Activated CD8-positive, alpha-beta memory T cell treated with anti-CD3 and anti-CD28 coated beads, Interleukin-2, amount 10 ng/mL, durations not matched to agents 7 days and 5 days (primary cell): Measurements from ENCODE around the gene MICALL2. TPM values are rescaled to one million over a fixed set of nuclear protein-coding genes. Genes with fewer than 3 reads are reported as not detected.

Source experiments
- ATAC-seq: fragments of 150-1000 bp; cut with Tn5 transposase; one replicate; pipeline ENCODE4 v1.10.0; 2021; ENCODE audit warnings: moderate library complexity
- CTCF ChIA-PET: fragments of 350-600 bp; sonication (Branson Sonifier 250); formaldehyde crosslinking; loops from one replicate; lab custom pipeline; 2021; ENCODE audit warnings: antibody characterized with exemption; lab: Charles Lee
- DNase-seq: peaks from one replicate; pipeline ENCODE4 v3.0.0-alpha.2; 2020
- H3K27ac Mint-ChIP-seq: one replicate; pipeline ENCODE4 v1.8.0; 2021; ENCODE audit warnings: mild to moderate bottlenecking, mixed read lengths
- H3K27me3 Mint-ChIP-seq: one replicate; pipeline ENCODE4 v1.8.0; 2021; ENCODE audit warnings: mixed read lengths
- H3K36me3 Mint-ChIP-seq: one replicate; pipeline ENCODE4 v1.8.0; 2021; ENCODE audit warnings: mild to moderate bottlenecking, mixed read lengths
- H3K4me1 Mint-ChIP-seq: one replicate; pipeline ENCODE4 v1.8.0; 2021; ENCODE audit warnings: mixed read lengths
- H3K4me3 Mint-ChIP-seq: one replicate; pipeline ENCODE4 v1.8.0; 2021; ENCODE audit warnings: mild to moderate bottlenecking, moderate library complexity, mixed read lengths
- H3K9me3 Mint-ChIP-seq: one replicate; pipeline ENCODE4 v1.8.0; 2022; ENCODE audit warnings: low read depth, mixed read lengths
- total RNA-seq, 2 experiments: library from RNA; stranded (reverse); gene quantifications; one replicate each; pipeline ENCODE4 v1.2.3, GENCODE V29; 2021

The MICALL2 gene
- total RNA-seq, 2 experiments from 2014 or later: 2.1 to 2.2 TPM

- peaks cover 3% of the 10 kb centered on the region for H3K9me3 Mint-ChIP-seq
- no peak for DNase-seq
- no peaks in the 10 kb centered on the region for H3K27me3 Mint-ChIP-seq
- H3K4me3 Mint-ChIP-seq: no peak overlapping the region
- H3K4me1 Mint-ChIP-seq: no peaks in the 10 kb centered on the region
- H3K36me3 Mint-ChIP-seq: no peaks in the 10 kb centered on the region
- CTCF ChIA-PET: no interaction called here
- H3K27ac Mint-ChIP-seq: no peak overlapping the region
- ATAC-seq: no peak
Observed at GRCh38 chr7:1438208-1438607, 21.1 kb downstream of the MICALL2 start.

GRCh38 chr7:1437155-1437880, 22.0 kb downstream of the MICALL2 start:
- Mint-ChIP-seq H3K9me3 (peaks cover 3% of the 10 kb centered on the region), H3K27me3 (peaks cover 1% of the 10 kb centered on the region), H3K27ac (no peak overlapping the region), H3K4me1 (peaks cover 2% of the 10 kb centered on the region), H3K4me3 (no peak overlapping the region), H3K36me3 (no peaks in the 10 kb centered on the region)
- DNase-seq: no peak
- CTCF ChIA-PET: interaction anchor here (0.6 kb wide), 1 partner anchor 120 kb away, joined by 3 read pairs; no protein-coding TSS in a partner anchor
- ATAC-seq: no peak

DNA sequence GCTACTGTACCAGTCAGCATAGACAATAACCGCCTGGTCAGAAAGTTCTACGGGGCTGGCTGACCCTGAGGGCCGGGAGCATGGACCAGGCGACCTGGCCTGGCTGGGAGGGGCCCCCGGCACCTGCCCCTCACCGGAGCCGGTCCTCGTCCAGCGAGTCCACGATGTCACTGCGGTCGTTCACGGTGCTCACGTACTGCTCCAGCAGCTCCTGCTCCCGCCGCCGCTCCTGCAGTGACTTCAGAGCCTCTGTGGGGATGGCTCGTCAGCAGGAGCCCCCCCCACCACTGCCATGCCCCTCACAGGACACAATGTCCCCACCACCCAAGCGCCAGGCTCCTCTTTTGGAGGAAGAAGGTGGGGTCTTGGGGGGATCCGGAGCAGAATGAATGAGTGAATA, 22.7 kb downstream of the MICALL2 start:
- H3K4me1 Mint-ChIP-seq: peaks cover 2% of the 10 kb centered on the region
- no peak for ATAC-seq

DNA sequence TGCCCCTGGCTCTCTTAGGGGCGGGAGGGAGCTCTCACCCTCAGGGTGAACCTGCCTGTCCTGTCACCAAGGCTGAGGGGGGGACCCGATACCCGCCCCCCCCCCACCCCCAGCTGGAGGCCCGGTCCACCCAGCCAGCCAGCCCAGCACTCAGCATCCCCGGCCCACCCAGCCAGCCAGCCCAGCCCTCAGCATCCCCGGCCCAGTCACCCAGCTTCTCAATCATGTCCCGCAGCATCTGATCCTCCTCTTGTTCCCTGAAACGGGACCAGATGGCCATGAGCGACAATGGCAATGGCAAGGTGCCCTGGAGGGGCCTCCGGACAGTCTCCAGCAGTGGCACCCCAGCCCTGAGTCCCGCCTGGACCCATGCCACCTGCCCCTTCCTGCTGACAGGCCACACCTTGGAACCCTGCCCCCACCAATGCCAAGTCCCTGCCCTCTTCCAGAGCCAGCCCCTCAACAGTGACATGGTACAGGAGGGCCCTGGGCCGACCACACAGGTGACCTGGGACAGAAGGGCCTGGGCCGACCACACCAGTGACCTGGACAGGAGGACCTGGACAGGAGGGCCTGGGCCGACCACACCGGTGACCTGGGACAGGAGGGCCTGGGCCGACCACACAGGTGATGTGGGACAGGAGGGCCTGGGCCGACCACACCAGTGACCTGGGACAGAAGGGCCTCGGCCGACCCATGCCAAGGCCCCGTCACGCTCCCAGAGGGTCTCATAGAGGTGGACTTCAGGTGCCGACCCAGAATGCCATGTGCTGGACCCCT, 24.2 kb downstream of the MICALL2 start:
- Mint-ChIP-seq H3K4me1 (peaks cover 2% of the 10 kb centered on the region), H3K9me3 (peaks cover 3% of the 10 kb centered on the region), H3K36me3 (no peaks in the 10 kb centered on the region), H3K27ac (no peak overlapping the region), H3K27me3 (peaks cover 5% of the 10 kb centered on the region), H3K4me3 (no peak overlapping the region)
- CTCF ChIA-PET: no interaction called here
- no peak for ATAC-seq
- no peak for DNase-seq

More for the DNA sequence above, 22.7 kb downstream of the MICALL2 start:
- Mint-ChIP-seq H3K27ac (no peak overlapping the region), H3K4me3 (no peak overlapping the region), H3K36me3 (no peaks in the 10 kb centered on the region), H3K9me3 (peaks cover 3% of the 10 kb centered on the region), H3K27me3 (peaks cover 2% of the 10 kb centered on the region)
- CTCF ChIA-PET: no interaction called here
- DNase-seq: no peak

GRCh38 chr7:1434165-1434718, 25.0 kb downstream of the MICALL2 start:
- H3K4me1 Mint-ChIP-seq: peaks cover 2% of the 10 kb centered on the region
- H3K27ac Mint-ChIP-seq: no peak overlapping the region
- H3K9me3 Mint-ChIP-seq: peaks cover 1% of the 10 kb centered on the region
- H3K4me3 Mint-ChIP-seq: no peak overlapping the region
- no peak for ATAC-seq
- H3K27me3 Mint-ChIP-seq: peaks cover 5% of the 10 kb centered on the region
- H3K36me3 Mint-ChIP-seq: no peaks in the 10 kb centered on the region
- DNase-seq: no peak
- CTCF ChIA-PET: interaction anchor here (1.3 kb wide), 1 partner anchor 40 kb away, joined by 6 read pairs; no protein-coding TSS in a partner anchor

DNA sequence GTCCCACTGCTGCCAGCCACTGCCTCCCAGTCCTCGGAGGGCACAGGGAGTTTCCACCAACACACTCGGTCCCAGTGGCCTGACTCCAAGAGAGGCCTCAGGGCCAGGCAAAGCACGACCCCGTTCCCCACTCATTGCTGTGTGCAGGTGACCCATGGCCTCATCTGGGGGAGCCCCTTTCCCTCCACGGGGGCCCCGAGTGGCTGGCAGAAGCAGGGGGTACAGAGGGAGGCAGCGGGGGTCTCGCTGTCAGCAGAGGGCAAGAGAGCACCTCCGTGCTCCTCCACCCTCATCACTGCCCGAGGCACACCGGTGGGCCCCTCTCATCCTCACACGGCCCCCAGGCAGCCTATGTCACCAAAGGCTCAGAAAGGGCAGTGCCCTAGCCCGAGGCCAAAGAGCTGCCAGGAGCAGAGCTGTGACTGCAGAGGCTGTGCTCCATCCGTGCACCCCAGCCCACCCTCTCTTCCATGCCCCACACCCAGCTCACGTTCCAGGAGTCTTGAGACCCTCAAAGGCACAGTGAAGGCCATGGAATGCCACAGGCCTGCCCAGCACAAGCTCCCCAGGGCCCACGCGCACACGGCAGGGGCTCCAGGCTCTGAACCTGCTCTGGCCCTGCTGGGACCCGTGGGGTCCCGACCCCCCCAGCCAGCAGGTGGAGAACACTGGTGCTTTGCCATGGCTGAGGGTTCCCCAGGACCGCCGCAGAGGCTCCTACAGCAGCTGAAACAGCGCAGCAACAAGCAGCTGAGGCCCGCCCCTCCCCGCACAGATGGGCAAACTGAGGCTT, 25.9 kb downstream of the MICALL2 start:
- no peaks in the 10 kb centered on the region for H3K9me3 Mint-ChIP-seq
- no peak for DNase-seq
- CTCF ChIA-PET: interaction anchor here (0.7 to 3.3 kb wide), 14 partner anchors 11 to 283 kb away, joined by 3 to 28 read pairs (median 6); no protein-coding TSS in a partner anchor
- H3K27me3 Mint-ChIP-seq: peaks cover 5% of the 10 kb centered on the region
- no peak overlapping the region for H3K27ac Mint-ChIP-seq
- no peak overlapping the region for H3K4me3 Mint-ChIP-seq
- no peak for ATAC-seq
- no peaks in the 10 kb centered on the region for H3K36me3 Mint-ChIP-seq
- H3K4me1 Mint-ChIP-seq: peaks cover 2% of the 10 kb centered on the region

- CTCF ChIA-PET: interaction anchor here (0.5 to 3.3 kb wide), 20 partner anchors 9 to 282 kb away, joined by 3 to 28 read pairs (median 5); no protein-coding TSS in a partner anchor
- H3K9me3 Mint-ChIP-seq: no peaks in the 10 kb centered on the region
- no peaks in the 10 kb centered on the region for H3K36me3 Mint-ChIP-seq
- H3K27me3 Mint-ChIP-seq: peaks cover 5% of the 10 kb centered on the region
- peak; percentile 83 for DNase-seq
- ATAC-seq: peak; percentile 84
- no peak overlapping the region for H3K4me3 Mint-ChIP-seq
- H3K27ac Mint-ChIP-seq: no peak overlapping the region
- peaks cover 2% of the 10 kb centered on the region for H3K4me1 Mint-ChIP-seq
Observed at GRCh38 chr7:1432411-1433082, 26.7 kb downstream of the MICALL2 start.

- Mint-ChIP-seq H3K4me1 (peaks cover 2% of the 10 kb centered on the region), H3K27me3 (peaks cover 5% of the 10 kb centered on the region), H3K4me3 (no peak overlapping the region), H3K27ac (no peak overlapping the region), H3K9me3 (no peaks in the 10 kb centered on the region), H3K36me3 (no peaks in the 10 kb centered on the region)
- no peak for DNase-seq
- CTCF ChIA-PET: interaction anchor here (0.6 to 3.3 kb wide), 19 partner anchors 9 to 239 kb away, joined by 3 to 28 read pairs (median 5); no protein-coding TSS in a partner anchor
- ATAC-seq: peak; percentile 20
Observed at GRCh38 chr7:1431634-1432380, 27.5 kb downstream of the MICALL2 start.

DNA sequence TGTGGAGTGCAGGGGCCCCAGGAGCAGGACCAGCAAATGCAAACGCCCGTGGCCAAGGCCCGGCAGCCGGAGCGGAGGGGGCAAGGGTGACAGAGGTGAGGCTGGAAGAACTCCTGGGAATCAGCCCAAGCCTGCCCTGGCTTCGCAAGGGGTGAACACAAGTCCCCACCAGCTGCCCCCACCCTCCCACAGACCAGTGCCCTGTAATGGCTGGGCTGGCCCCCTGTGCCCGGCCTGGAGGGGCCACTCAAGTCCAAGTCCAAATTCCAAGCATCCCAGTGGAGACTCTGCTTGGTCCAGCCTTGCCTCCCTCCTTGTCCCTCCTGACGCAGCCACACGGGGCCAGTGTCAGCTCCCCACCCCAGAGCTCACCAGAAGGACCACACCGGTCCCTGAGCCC, 28.0 kb downstream of the MICALL2 start:
- Mint-ChIP-seq H3K36me3 (no peaks in the 10 kb centered on the region), H3K27me3 (peaks cover 5% of the 10 kb centered on the region), H3K4me3 (no peak overlapping the region), H3K27ac (no peak overlapping the region), H3K9me3 (no peaks in the 10 kb centered on the region), H3K4me1 (peaks cover 2% of the 10 kb centered on the region)
- no peak for ATAC-seq
- CTCF ChIA-PET: interaction anchor here (1.1 to 3.3 kb wide), 3 partner anchors 9 to 238 kb away, joined by 3 to 28 read pairs (median 12); no protein-coding TSS in a partner anchor
- DNase-seq: no peak

DNA sequence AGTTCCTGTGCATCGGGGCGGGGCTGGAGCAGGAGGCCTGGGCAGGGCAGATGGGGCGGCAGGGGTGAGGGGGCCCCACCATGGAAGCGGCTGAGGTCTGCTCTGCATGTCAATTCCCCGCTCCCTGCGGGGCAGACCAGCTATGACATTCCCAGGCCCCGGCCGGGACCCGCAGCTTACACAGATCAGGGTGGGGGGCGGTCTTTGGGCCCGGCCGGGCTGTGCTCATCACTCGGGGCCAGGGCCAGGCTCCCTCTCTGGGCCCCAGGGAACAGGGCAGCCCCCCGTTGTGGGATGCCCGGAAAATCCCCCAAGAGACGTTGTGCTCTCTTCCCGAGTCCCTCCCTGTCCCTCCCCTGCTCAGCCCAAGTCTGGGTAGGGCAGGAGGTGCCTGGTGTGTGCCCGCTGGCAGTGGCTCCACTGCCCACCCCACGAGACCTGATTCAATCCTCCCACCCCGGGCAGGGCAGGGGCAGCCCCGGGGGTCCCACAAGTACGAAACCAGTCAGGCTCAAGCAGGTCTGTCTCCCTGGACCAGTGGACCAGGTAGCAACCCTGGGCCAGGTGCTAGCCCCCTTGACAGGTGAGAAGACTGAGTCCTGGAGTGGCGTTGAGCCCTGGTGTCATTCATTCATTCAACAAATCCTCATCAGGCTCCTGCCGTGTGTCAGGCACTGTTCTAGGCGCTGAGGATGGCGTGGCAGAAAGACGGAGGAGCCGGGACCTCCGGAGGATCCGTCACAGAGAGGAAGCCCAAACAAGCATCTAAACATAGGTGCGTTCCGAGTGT, 29.0 kb downstream of the MICALL2 start:
- ATAC-seq (no peak), DNase-seq (no peak)
- Mint-ChIP-seq H3K36me3 (no peaks in the 10 kb centered on the region), H3K27ac (no peak overlapping the region), H3K27me3 (peaks cover 5% of the 10 kb centered on the region), H3K9me3 (no peaks in the 10 kb centered on the region), H3K4me1 (peaks cover 2% of the 10 kb centered on the region), H3K4me3 (no peak overlapping the region)
- CTCF ChIA-PET: interaction anchor here (1.1 to 3.3 kb wide), 3 partner anchors 8 to 237 kb away, joined by 3 to 28 read pairs (median 12); no protein-coding TSS in a partner anchor

DNA sequence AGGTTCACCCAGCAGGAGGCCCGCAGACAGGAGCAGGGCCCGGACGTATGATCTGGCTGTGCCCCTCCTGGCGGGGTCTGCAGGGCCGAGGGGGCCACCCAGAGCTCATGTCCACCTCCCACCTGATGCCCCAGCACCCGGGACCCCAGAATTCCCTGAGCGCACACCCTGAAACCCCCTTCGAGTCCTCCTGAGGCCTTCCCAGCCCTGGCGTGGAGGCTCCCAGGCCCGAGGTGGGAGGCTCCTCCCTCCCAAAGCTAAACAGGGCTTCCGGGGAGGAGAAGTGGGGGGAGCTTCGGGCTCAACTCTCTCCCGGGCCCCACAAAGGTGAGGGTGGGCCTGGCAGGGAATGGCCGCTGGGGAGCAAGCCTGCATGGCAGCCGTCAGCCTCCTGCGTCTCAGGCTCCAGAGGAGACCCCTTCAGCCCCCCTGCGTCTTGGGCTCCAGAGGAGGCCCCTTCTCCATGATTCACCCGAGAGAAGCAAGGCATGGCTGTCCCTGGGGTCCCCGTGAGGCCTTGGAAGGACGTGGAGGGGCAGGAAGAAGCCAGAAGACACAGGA, 30.2 kb downstream of the MICALL2 start:
- Mint-ChIP-seq H3K27me3 (peaks cover 10% of the 10 kb centered on the region), H3K4me3 (no peak overlapping the region), H3K36me3 (no peaks in the 10 kb centered on the region), H3K27ac (no peak overlapping the region), H3K4me1 (peaks cover 2% of the 10 kb centered on the region), H3K9me3 (no peaks in the 10 kb centered on the region)
- no peak for ATAC-seq
- CTCF ChIA-PET: interaction anchor here (0.6 to 0.7 kb wide), 2 partner anchors 10 to 11 kb away, joined by 3 to 4 read pairs; no protein-coding TSS in a partner anchor
- DNase-seq: no peak
